K562 (cell line): ENCODE data around the gene ANKLE1. TPM values are rescaled to one million over a fixed set of nuclear protein-coding genes. Genes with fewer than 3 reads are reported as not detected.

ENCODE experiments used
- ATAC-seq: fragments of 200-7000 bp; cut with Tn5 transposase; 3 replicates; pipeline ENCODE4 v1.9.1; 2020; ENCODE audit warnings: moderate library complexity
- BruUV-seq: library from RNA; stranded (reverse); fragments of 400-500 nt; replicated peaks from 2 replicates; lab custom pipeline; 2021; lab: Mats Ljungman, UMichigan
- CTCF ChIA-PET: fragments of 300-600 bp; formaldehyde crosslinking; extraction: SDS; loops from one replicate; lab custom pipeline; 2021; ENCODE audit warnings: low intra/inter-chr PET ratio; lab: Yijun Ruan, JAX
- POLR2A ChIA-PET: fragments of 300-600, 350-650 bp; sonication (Branson Sonifier 250); formaldehyde crosslinking; extraction: SDS; loops from one replicate; lab custom pipeline; 2021; ENCODE audit warnings: antibody characterized with exemption, inconsistent platforms; lab: Yijun Ruan, JAX
- DNase-seq, 4 experiments: peaks; one replicate each; pipeline versions ENCODE4 v3.0.0 to v3.0.0-alpha.2; 2011 to 2018; ENCODE audit warnings: low spot score in 3 of 4, mixed read lengths in 3 of 4; ENCODE audit errors: extremely low read depth in 1 of 4
- FAIRE-seq: peaks from 2 replicates; lab custom pipeline; 2011; peaks lifted over from hg19 to GRCh38; lab: Jason Lieb, UNC
- H2AFZ ChIP-seq: 2 replicates; pipeline ENCODE4 v1.6.0; 2011; ENCODE audit warnings: low read depth, low read length, control low read depth, inconsistent platforms
- H3K27ac ChIP-seq: fragments of 200-600 bp; 3 replicates; pipeline ENCODE4 v1.8.0; 2011; ENCODE audit warnings: low read depth, mild to moderate bottlenecking, control low read depth, inconsistent platforms, low read length, moderate library complexity, mixed read lengths; ENCODE audit errors: extremely low read depth
- H3K27me3 ChIP-seq, 2 experiments: fragments of 300-600 bp in 1 of 2; 2 replicates in 1 of 2; 3 replicates in 1 of 2; pipeline versions ENCODE4 v1.6.0 to v1.8.0; 2011; ENCODE audit warnings: inconsistent platforms in 2 of 2, low read length in 2 of 2, mild to moderate bottlenecking in 1 of 2, mixed read lengths in 1 of 2, moderate library complexity in 1 of 2; ENCODE audit not compliant: control insufficient read depth in 2 of 2, insufficient read depth in 2 of 2
- H3K36me3 ChIP-seq: fragments of 300-600 bp; 3 replicates; pipeline ENCODE4 v1.8.0; 2011; ENCODE audit warnings: mild to moderate bottlenecking, low read length, inconsistent platforms; ENCODE audit not compliant: control insufficient read depth, insufficient read depth
- H3K4me1 ChIP-seq, 2 experiments: fragments of 200-600 bp in 1 of 2; replicated peaks in 1 of 2; 2 replicates in 1 of 2; 3 replicates in 1 of 2; pipeline versions ENCODE4 v1.5.1 to v1.8.0; 2011; ENCODE audit warnings: inconsistent platforms in 2 of 2, low read length in 2 of 2, mild to moderate bottlenecking in 1 of 2, mixed read lengths in 1 of 2, moderate library complexity in 1 of 2; ENCODE audit not compliant: control insufficient read depth in 2 of 2, insufficient read depth in 2 of 2
- H3K4me2 ChIP-seq: 2 replicates; pipeline ENCODE4 v1.6.1; 2011; ENCODE audit warnings: low read length, control low read depth, inconsistent platforms, mixed read lengths; ENCODE audit not compliant: insufficient read depth
- H3K4me3 ChIP-seq: fragments of 200-600 bp; sonication (generic), shearing (Covaris generic); 2 replicates; pipeline ENCODE4 v1.5.1; 2016; ENCODE audit warnings: control low read depth, inconsistent platforms
- H3K79me2 ChIP-seq: fragments of 200-600 bp; 3 replicates; pipeline ENCODE4 v1.8.0; 2011; ENCODE audit warnings: low read length, inconsistent platforms; ENCODE audit not compliant: control insufficient read depth, insufficient read depth
- H3K9ac ChIP-seq, 2 experiments: 2 replicates each; pipeline versions ENCODE4 v1.6.0 to v1.6.1; 2011; ENCODE audit warnings: low read depth in 2 of 2, low read length in 2 of 2, control low read depth in 1 of 2, inconsistent platforms in 1 of 2, mild to moderate bottlenecking in 1 of 2, mixed read lengths in 1 of 2; ENCODE audit not compliant: insufficient read depth in 1 of 2
- H3K9me1 ChIP-seq: one replicate; pipeline ENCODE4 v1.6.0; 2011; ENCODE audit warnings: inconsistent platforms, mild to moderate bottlenecking, low read length, moderate library complexity; ENCODE audit not compliant: control insufficient read depth, insufficient read depth
- H3K9me3 ChIP-seq: replicated peaks from 2 replicates; pipeline ENCODE4 v1.5.1; 2011; ENCODE audit warnings: low read depth, low read length, inconsistent platforms; ENCODE audit not compliant: control insufficient read depth, insufficient read depth
- H4K20me1 ChIP-seq: replicated peaks from 2 replicates; pipeline ENCODE4 v1.6.1; 2011; ENCODE audit warnings: low read length, inconsistent platforms, mixed read lengths; ENCODE audit not compliant: control insufficient read depth, insufficient read depth
- FOXJ2 ChIP-seq: fragments of 200-800 bp; sonication (Bioruptor generic); IDR thresholded peaks from 2 replicates; pipeline ENCODE4 v1.6.1; 2016; ENCODE audit warnings: missing genetic modification characterization, missing compliant biosample characterization
- HLTF ChIP-seq: fragments of 450-650 bp; IDR thresholded peaks from 2 replicates; pipeline ENCODE4 v1.6.1; 2016
- HNRNPLL ChIP-seq: fragments of 200-400 bp; formaldehyde crosslinking; IDR thresholded peaks from 2 replicates; pipeline ENCODE4 v1.6.1; 2017; ENCODE audit warnings: low read length, low read depth, mild to moderate bottlenecking; ENCODE audit not compliant: poor library complexity, severe bottlenecking
- IRF2 ChIP-seq: sonication (generic); formaldehyde crosslinking; IDR thresholded peaks from 2 replicates; pipeline ENCODE4 v1.8.1; 2022; ENCODE audit warnings: mild to moderate bottlenecking, missing genetic modification reagents
- POLR2B ChIP-seq: fragments of 450-650 bp; IDR thresholded peaks from 2 replicates; pipeline ENCODE4 v1.6.1; 2018; ENCODE audit warnings: low read depth; ENCODE audit not compliant: partially characterized antibody
- RBM15 ChIP-seq: fragments of 200-400 bp; formaldehyde crosslinking; IDR thresholded peaks from 2 replicates; pipeline ENCODE4 v1.6.1; 2018; ENCODE audit warnings: mild to moderate bottlenecking, low read length, moderate library complexity; ENCODE audit not compliant: insufficient read depth
- SREBF1 ChIP-seq: fragments of 150-350 bp; IDR thresholded peaks from 2 replicates; pipeline ENCODE4 v1.6.1; 2014; ENCODE audit warnings: antibody characterized with exemption, low read depth, low read length, borderline replicate concordance
- TCF7 ChIP-seq: sonication (generic); IDR thresholded peaks from 2 replicates; pipeline ENCODE4 v1.6.1; 2016; ENCODE audit warnings: antibody characterized with exemption, borderline replicate concordance
- TFAM ChIP-seq: fragments of 250-450 bp; sonication (Bioruptor Pico); conservative IDR thresholded peaks from 2 replicates; pipeline ENCODE4 v1.5.0; 2021; ENCODE audit warnings: mild to moderate bottlenecking, moderate library complexity
- ZFX ChIP-seq: sonication (generic); formaldehyde crosslinking; IDR thresholded peaks from 2 replicates; pipeline ENCODE4 v1.8.0; 2022; ENCODE audit warnings: mild to moderate bottlenecking, missing genetic modification reagents, moderate library complexity
- ZNF354B ChIP-seq: fragments of 250-450 bp; sonication (Bioruptor Pico); IDR thresholded peaks from 2 replicates; pipeline ENCODE4 v1.4.0; 2020
- WGBS: fragments of 100-300 bp; shearing (Covaris generic); methylation state at CpG from one replicate; pipeline ENCODE4 v1.1.6; 2016; ENCODE audit warnings: low coverage, mixed read lengths; ENCODE audit not compliant: insufficient coverage; ENCODE audit errors: missing lambda C conversion rate; 5-methylcytosine and 5-hydroxymethylcytosine counted together
- in situ Hi-C: fragments of 300-500 bp; cut with MboI; formaldehyde crosslinking; loops from 4 replicates; pipeline ENCODE4 v1.15.0; 2018; ENCODE audit warnings: inconsistent platforms, mixed read lengths
- intact Hi-C: fragments of 100-400 bp; cut with micrococcal nuclease; formaldehyde crosslinking; loops from 2 replicates; pipeline ENCODE4 v1.14.2; 2022
- polyA plus RNA-seq, 8 experiments: library from polyadenylated mRNA; depleted of rRNA in 4 of 8; stranded (reverse) in 5 of 8; unstranded in 3 of 8; fragments of >200 nt; fragmentation: Nextera tagmentation in 2 of 8; fragmentation: Illumina TruSeq in 1 of 8; extraction: Ambion mirVana in 2 of 8; extraction: Trizol in 1 of 8; gene quantifications; 2 replicates each; pipeline versions ENCODE4 v1.2.1 to v1.2.3, GENCODE V29; 2011 to 2014; ENCODE audit warnings: inconsistent platforms in 1 of 8, missing spikeins in 1 of 8
- total RNA-seq, 7 experiments: library from RNA; depleted of rRNA in 6 of 7; stranded (reverse); fragments of >200 nt in 6 of 7; fragmentation: Illumina TruSeq in 2 of 7; extraction: Trizol in 2 of 7; gene quantifications; 2 replicates each; pipeline versions ENCODE4 v1.2.1 to v1.2.3, GENCODE V29; 2011 to 2021; ENCODE audit warnings: low replicate concordance in 1 of 7
- TF ChIP-seq, protein P1 (sequence below): sonication (generic); formaldehyde crosslinking; IDR thresholded peaks from 2 replicates; pipeline ENCODE4 v1.4.0; 2020; ENCODE audit warnings: mild to moderate bottlenecking, missing genetic modification reagents
- TF ChIP-seq, protein P2 (sequence below): IDR thresholded peaks from 3 replicates; pipeline ENCODE4 v1.6.1; 2011; ENCODE audit warnings: borderline replicate concordance, mild to moderate bottlenecking, moderate library complexity; ENCODE audit not compliant: insufficient read length; ENCODE audit errors: extremely low read depth
- TF ChIP-seq, protein P3 (sequence below), 2 experiments: fragments of 450-650 bp; IDR thresholded peaks; 2 replicates each; pipeline ENCODE4 v1.6.1; 2018; ENCODE audit warnings: mild to moderate bottlenecking in 2 of 2, low read depth in 1 of 2; ENCODE audit not compliant: partially characterized antibody in 2 of 2

Gene ANKLE1
- total and polyA plus RNA-seq, 9 of the 15 experiments (the other 6 are each of a cell fraction or from before 2014, with no cell fraction given): 0.63 to 9.2 (median 2.9) TPM

DNA sequence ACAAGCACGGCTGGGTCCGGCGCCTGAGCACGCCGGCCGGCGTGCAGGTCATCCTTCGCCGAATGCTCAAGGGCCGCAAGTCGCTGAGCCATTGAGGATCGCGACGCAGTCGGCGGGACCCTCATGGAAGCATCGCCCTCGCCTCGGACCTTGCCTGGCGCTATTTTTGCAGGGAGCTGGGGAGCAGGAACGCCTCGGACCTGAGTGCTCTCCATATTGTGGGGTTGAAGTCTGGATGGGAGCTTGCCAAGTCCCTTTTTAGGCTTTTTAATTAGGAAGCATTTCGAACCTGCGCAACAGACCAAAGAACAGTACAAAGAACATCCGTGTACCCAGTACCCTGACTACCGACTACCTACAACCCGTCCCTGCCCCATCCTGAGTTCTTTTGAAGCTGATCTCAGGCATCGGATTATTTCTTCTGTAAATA, 24.6 kb downstream of the ANKLE1 start:
- Histone ChIP-seq H3K9me1 (no peaks in the 10 kb centered on the region), H4K20me1 (0 out of 2 replicates have a peak, but pooled peaks cover 5% of the 10 kb centered on the region), H3K9ac (peak overlapping the region; percentile 84 to 94), H3K4me3 (peak overlapping the region; percentile 58), H3K27me3 (no peaks in the 10 kb centered on the region), H3K4me1 (peaks cover 32 to 68% of the 10 kb centered on the region in 2 experiments; a peak in 4 of 5 replicates), H3K79me2 (peaks cover 51% of the 10 kb centered on the region), H3K27ac (peak overlapping the region; percentile 86), H3K4me2 (peak overlapping the region; percentile 94), H3K9me3 (no peaks in the 10 kb centered on the region), H3K36me3 (peaks cover 16% of the 10 kb centered on the region), H2AFZ (peak overlapping the region; percentile 85)
- POLR2A ChIA-PET: interaction anchor here (0.7 to 7.7 kb wide), 4 partner anchors 18 to 975 kb away, joined by 4 to 78 read pairs (median 4); partner anchors contain the start of genes ANO8 and JUND
- BruUV-seq: no TSS peak
- intact Hi-C loops: no loop called here
- FAIRE-seq (peak; percentile 11), DNase-seq (no peak), ATAC-seq (no peak)
- CTCF ChIA-PET: interaction anchor here (1.1 kb wide), 1 partner anchor 28 kb away, joined by 3 read pairs; the partner anchor contains the start of gene ANO8
- WGBS: under 1% methylated on average over 28 of the region's 28 CpGs
- in situ Hi-C loops: no loop called here
- TF ChIP-seq RBM15 (no peak), HNRNPLL (peak; percentile 49), ZFX (CRISPR knock-in tag) (peak; percentile 64), TCF7 (no peak), SREBF1 (no peak), POLR2B (no peak), FOXJ2 (tag) (no peak), TFAM (CRISPR knock-in tag) (no peak), IRF2 (CRISPR knock-in tag) (no peak), ZNF354B (CRISPR knock-in tag) (no peak), HLTF (no peak)
- TF ChIP-seq, protein P1, sequence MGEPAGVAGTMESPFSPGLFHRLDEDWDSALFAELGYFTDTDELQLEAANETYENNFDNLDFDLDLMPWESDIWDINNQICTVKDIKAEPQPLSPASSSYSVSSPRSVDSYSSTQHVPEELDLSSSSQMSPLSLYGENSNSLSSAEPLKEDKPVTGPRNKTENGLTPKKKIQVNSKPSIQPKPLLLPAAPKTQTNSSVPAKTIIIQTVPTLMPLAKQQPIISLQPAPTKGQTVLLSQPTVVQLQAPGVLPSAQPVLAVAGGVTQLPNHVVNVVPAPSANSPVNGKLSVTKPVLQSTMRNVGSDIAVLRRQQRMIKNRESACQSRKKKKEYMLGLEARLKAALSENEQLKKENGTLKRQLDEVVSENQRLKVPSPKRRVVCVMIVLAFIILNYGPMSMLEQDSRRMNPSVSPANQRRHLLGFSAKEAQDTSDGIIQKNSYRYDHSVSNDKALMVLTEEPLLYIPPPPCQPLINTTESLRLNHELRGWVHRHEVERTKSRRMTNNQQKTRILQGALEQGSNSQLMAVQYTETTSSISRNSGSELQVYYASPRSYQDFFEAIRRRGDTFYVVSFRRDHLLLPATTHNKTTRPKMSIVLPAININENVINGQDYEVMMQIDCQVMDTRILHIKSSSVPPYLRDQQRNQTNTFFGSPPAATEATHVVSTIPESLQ (CRISPR knock-in tag): no peak
- TF ChIP-seq, protein P2, sequence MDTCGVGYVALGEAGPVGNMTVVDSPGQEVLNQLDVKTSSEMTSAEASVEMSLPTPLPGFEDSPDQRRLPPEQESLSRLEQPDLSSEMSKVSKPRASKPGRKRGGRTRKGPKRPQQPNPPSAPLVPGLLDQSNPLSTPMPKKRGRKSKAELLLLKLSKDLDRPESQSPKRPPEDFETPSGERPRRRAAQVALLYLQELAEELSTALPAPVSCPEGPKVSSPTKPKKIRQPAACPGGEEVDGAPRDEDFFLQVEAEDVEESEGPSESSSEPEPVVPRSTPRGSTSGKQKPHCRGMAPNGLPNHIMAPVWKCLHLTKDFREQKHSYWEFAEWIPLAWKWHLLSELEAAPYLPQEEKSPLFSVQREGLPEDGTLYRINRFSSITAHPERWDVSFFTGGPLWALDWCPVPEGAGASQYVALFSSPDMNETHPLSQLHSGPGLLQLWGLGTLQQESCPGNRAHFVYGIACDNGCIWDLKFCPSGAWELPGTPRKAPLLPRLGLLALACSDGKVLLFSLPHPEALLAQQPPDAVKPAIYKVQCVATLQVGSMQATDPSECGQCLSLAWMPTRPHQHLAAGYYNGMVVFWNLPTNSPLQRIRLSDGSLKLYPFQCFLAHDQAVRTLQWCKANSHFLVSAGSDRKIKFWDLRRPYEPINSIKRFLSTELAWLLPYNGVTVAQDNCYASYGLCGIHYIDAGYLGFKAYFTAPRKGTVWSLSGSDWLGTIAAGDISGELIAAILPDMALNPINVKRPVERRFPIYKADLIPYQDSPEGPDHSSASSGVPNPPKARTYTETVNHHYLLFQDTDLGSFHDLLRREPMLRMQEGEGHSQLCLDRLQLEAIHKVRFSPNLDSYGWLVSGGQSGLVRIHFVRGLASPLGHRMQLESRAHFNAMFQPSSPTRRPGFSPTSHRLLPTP: no peak
- TF ChIP-seq, protein P3, sequence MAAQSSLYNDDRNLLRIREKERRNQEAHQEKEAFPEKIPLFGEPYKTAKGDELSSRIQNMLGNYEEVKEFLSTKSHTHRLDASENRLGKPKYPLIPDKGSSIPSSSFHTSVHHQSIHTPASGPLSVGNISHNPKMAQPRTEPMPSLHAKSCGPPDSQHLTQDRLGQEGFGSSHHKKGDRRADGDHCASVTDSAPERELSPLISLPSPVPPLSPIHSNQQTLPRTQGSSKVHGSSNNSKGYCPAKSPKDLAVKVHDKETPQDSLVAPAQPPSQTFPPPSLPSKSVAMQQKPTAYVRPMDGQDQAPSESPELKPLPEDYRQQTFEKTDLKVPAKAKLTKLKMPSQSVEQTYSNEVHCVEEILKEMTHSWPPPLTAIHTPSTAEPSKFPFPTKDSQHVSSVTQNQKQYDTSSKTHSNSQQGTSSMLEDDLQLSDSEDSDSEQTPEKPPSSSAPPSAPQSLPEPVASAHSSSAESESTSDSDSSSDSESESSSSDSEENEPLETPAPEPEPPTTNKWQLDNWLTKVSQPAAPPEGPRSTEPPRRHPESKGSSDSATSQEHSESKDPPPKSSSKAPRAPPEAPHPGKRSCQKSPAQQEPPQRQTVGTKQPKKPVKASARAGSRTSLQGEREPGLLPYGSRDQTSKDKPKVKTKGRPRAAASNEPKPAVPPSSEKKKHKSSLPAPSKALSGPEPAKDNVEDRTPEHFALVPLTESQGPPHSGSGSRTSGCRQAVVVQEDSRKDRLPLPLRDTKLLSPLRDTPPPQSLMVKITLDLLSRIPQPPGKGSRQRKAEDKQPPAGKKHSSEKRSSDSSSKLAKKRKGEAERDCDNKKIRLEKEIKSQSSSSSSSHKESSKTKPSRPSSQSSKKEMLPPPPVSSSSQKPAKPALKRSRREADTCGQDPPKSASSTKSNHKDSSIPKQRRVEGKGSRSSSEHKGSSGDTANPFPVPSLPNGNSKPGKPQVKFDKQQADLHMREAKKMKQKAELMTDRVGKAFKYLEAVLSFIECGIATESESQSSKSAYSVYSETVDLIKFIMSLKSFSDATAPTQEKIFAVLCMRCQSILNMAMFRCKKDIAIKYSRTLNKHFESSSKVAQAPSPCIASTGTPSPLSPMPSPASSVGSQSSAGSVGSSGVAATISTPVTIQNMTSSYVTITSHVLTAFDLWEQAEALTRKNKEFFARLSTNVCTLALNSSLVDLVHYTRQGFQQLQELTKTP (IDR thresholded peaks at IDR 0.05; ENCODE audit: low read depth in 1 of 2, partially characterized antibody in 2 of 2): no peak
